EL (cell line): ENCODE data around the gene SOX9.
A peak's percentile ranks its signal among the peaks of the same experiment; 100 is the strongest.
"Not testable (repeated sequence)": the region's sequence is repeated elsewhere in the genome, so short reads cannot be mapped to it uniquely, and the experiment has no call there.

Experiments
- DNase-seq: peaks from one replicate; pipeline ENCODE4 v3.0.0-alpha.2; 2016

SOX9 gene

GRCh38 chr17:72111336-72111923 is 9.4 kb upstream of the SOX9 start:
- DNase-seq = no peak

GRCh38 chr17:72111926-72112325 is 8.9 kb upstream of the SOX9 start:
- not testable (repeated sequence) for DNase-seq

- no peak for DNase-seq
Measured at GRCh38 chr17:72113751-72114150, 7.1 kb upstream of the SOX9 start.

GRCh38 chr17:72115781-72116525 is 4.9 kb upstream of the SOX9 start:
- no peak for DNase-seq

- DNase-seq = peak; percentile 37
Measured at GRCh38 chr17:72116661-72117521, 3.9 kb upstream of the SOX9 start.

GRCh38 chr17:72117535-72118334 is 3.1 kb upstream of the SOX9 start:
- DNase-seq = peak; percentile 17

GRCh38 chr17:72118335-72119076 is 2.3 kb upstream of the SOX9 start:
- DNase-seq = peak; percentile 88

- DNase-seq = no peak
Measured at GRCh38 chr17:72119077-72119872, 1.5 kb upstream of the SOX9 start.

- peak; percentile 77 for DNase-seq
Measured at GRCh38 chr17:72119873-72120641, 763 bp upstream of the SOX9 start.

- DNase-seq = peak; percentile 66
Measured at GRCh38 chr17:72121164-72122009, 567 bp downstream of the SOX9 start.

GRCh38 chr17:72122010-72122764 is 1.4 kb downstream of the SOX9 start:
- peak; percentile 61 for DNase-seq

- DNase-seq = peak; percentile 69
Measured at GRCh38 chr17:72122765-72123529, 2.1 kb downstream of the SOX9 start.

GRCh38 chr17:72123530-72124437 is 3.0 kb downstream of the SOX9 start:
- DNase-seq = no peak

GRCh38 chr17:72124438-72124775 is 3.6 kb downstream of the SOX9 start:
- no peak for DNase-seq

GRCh38 chr17:72125226-72125651 is 4.4 kb downstream of the SOX9 start:
- no peak for DNase-seq

- DNase-seq = peak; percentile 20
Measured at GRCh38 chr17:72125742-72126141, 4.9 kb downstream of the SOX9 start.
